B cell (primary cell): Measurements from ENCODE around the gene PAN2.

Experiments
- EZH2 ChIP-seq: IDR thresholded peaks from 2 replicates; pipeline ENCODE4 v1.6.1; 2012; ENCODE audit warnings: borderline replicate concordance, low read depth, mild to moderate bottlenecking, moderate library complexity, low read length; ENCODE audit not compliant: insufficient read depth, poor library complexity, severe bottlenecking
- TF ChIP-seq, protein P1 (sequence below): fragments of 200-600 bp; IDR thresholded peaks from one replicate; pipeline ENCODE4 v1.8.0; 2022; ENCODE audit warnings: antibody characterized with exemption, mild to moderate bottlenecking

DNA sequence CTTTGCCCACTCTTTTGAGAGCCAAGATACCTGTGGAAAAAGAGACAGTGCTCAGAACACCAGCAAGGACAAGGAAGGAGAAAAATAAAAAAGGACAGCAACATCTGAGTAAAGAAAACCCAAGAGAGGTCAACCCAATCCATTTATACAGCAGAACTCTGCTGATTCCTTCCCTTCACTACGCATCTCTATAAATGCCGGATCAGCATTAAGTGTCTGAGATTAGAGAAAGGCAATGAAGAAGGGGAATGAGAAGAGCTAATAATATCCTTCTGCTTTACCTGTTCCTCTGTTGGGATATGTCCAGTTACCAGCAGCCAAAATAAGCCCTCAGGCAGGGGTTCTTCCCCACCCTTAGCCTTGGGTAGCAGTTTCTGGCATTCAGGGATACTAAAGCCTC, 51.2 kb downstream of the PAN2 start:
- TF ChIP-seq, protein P1, sequence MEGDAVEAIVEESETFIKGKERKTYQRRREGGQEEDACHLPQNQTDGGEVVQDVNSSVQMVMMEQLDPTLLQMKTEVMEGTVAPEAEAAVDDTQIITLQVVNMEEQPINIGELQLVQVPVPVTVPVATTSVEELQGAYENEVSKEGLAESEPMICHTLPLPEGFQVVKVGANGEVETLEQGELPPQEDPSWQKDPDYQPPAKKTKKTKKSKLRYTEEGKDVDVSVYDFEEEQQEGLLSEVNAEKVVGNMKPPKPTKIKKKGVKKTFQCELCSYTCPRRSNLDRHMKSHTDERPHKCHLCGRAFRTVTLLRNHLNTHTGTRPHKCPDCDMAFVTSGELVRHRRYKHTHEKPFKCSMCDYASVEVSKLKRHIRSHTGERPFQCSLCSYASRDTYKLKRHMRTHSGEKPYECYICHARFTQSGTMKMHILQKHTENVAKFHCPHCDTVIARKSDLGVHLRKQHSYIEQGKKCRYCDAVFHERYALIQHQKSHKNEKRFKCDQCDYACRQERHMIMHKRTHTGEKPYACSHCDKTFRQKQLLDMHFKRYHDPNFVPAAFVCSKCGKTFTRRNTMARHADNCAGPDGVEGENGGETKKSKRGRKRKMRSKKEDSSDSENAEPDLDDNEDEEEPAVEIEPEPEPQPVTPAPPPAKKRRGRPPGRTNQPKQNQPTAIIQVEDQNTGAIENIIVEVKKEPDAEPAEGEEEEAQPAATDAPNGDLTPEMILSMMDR: no peak
- TF ChIP-seq EZH2: no peak
